Endothelial cell (in vitro differentiated cells): ENCODE data around the gene NDUFB5. TPM values are rescaled to one million over a fixed set of nuclear protein-coding genes. Genes with fewer than 3 reads are reported as not detected.

ENCODE experiments used
- DNase-seq: peaks from one replicate; pipeline ENCODE4 v3.0.0; 2021; ENCODE audit warnings: low spot score
- H3K27ac Mint-ChIP-seq: one replicate; pipeline ENCODE4 v1.8.0; 2021; ENCODE audit warnings: mixed read lengths, inconsistent platforms; ENCODE audit not compliant: unreplicated experiment
- H3K27me3 Mint-ChIP-seq: one replicate; pipeline ENCODE4 v1.8.0; 2021; ENCODE audit warnings: mild to moderate bottlenecking, moderate library complexity, mixed read lengths, inconsistent platforms; ENCODE audit not compliant: unreplicated experiment
- H3K36me3 Mint-ChIP-seq: one replicate; pipeline ENCODE4 v1.8.0; 2021; ENCODE audit warnings: mild to moderate bottlenecking, low read depth, mixed read lengths, inconsistent platforms; ENCODE audit not compliant: unreplicated experiment
- H3K4me1 Mint-ChIP-seq: one replicate; pipeline ENCODE4 v1.8.0; 2021; ENCODE audit warnings: mild to moderate bottlenecking, mixed read lengths, inconsistent platforms; ENCODE audit not compliant: unreplicated experiment
- H3K4me3 Mint-ChIP-seq: one replicate; pipeline ENCODE4 v1.8.0; 2021; ENCODE audit warnings: mild to moderate bottlenecking, mixed read lengths, inconsistent platforms; ENCODE audit not compliant: unreplicated experiment
- H3K9me3 Mint-ChIP-seq: one replicate; pipeline ENCODE4 v1.8.0; 2021; ENCODE audit warnings: mixed read lengths, inconsistent platforms; ENCODE audit not compliant: unreplicated experiment
- CTCF ChIP-seq: fragments of 200-600 bp; sonication (generic); IDR thresholded peaks from one replicate; pipeline ENCODE4 v1.5.0; 2021; ENCODE audit warnings: antibody characterized with exemption; ENCODE audit not compliant: unreplicated experiment
- total RNA-seq: library from RNA; stranded (reverse); fragmentation: NEBNext Ultra II Directional; extraction: Animal tissue kit (Norgen Biotek cat#: 25700); gene quantifications from one replicate; pipeline ENCODE4 v1.2.1, GENCODE V29; 2021; ENCODE audit not compliant: unreplicated experiment

The NDUFB5 gene
- total RNA-seq, 1 donor from 2014 or later = 83.9 TPM

- H3K4me1 Mint-ChIP-seq = no peaks in the 10 kb centered on the region
- TF ChIP-seq CTCF = no peak
- no peak for DNase-seq
- H3K4me3 Mint-ChIP-seq = no peak overlapping the region
- no peaks in the 10 kb centered on the region for H3K27me3 Mint-ChIP-seq
- no peaks in the 10 kb centered on the region for H3K9me3 Mint-ChIP-seq
- peaks cover 21% of the 10 kb centered on the region for H3K36me3 Mint-ChIP-seq
- H3K27ac Mint-ChIP-seq = no peak overlapping the region
Observed at GRCh38 chr3:179590669-179591068, 13.9 kb upstream of the NDUFB5 start.

DNA sequence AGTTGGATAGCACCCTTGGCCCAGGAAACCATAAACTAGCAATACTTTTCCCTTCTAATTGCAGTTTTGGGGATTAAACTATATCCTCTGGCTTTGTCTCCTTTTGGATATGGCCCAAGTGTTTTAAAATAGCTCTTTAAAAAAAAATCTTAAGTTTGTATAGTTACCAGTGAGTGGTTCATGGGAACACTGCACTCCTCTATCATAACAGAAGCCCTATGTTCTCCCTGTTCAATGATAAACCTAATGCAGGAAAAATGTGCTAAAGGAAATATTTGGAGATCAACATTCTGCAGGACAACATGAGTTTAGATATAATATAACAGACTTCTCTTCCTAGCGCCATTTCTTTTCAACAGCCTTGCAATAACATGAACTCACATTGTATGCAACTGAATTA, 13.3 kb upstream of the NDUFB5 start:
- TF ChIP-seq CTCF = no peak
- H3K9me3 Mint-ChIP-seq = no peaks in the 10 kb centered on the region
- no peaks in the 10 kb centered on the region for H3K4me1 Mint-ChIP-seq
- no peak overlapping the region for H3K27ac Mint-ChIP-seq
- DNase-seq = no peak
- H3K27me3 Mint-ChIP-seq = no peaks in the 10 kb centered on the region
- no peak overlapping the region for H3K4me3 Mint-ChIP-seq
- peaks cover 15% of the 10 kb centered on the region for H3K36me3 Mint-ChIP-seq

- Mint-ChIP-seq H3K4me1 (peaks cover 5% of the 10 kb centered on the region), H3K27me3 (peaks cover 4% of the 10 kb centered on the region), H3K36me3 (peaks cover 12% of the 10 kb centered on the region), H3K27ac (no peak overlapping the region), H3K4me3 (no peak overlapping the region), H3K9me3 (no peaks in the 10 kb centered on the region)
- no peak for DNase-seq
- TF ChIP-seq CTCF = no peak
Observed at GRCh38 chr3:179599531-179599930, 5.1 kb upstream of the NDUFB5 start.

GRCh38 chr3:179603321-179603720, 1.3 kb upstream of the NDUFB5 start:
- Mint-ChIP-seq H3K36me3 (peaks cover 11% of the 10 kb centered on the region), H3K9me3 (no peaks in the 10 kb centered on the region), H3K4me1 (peaks cover 11% of the 10 kb centered on the region), H3K27ac (peak overlapping the region; percentile 100), H3K4me3 (peak overlapping the region; percentile 100), H3K27me3 (peaks cover 11% of the 10 kb centered on the region)
- TF ChIP-seq CTCF = no peak
- no peak for DNase-seq

GRCh38 chr3:179603831-179604230, 763 bp upstream of the NDUFB5 start:
- H3K27ac Mint-ChIP-seq = peak overlapping the region; percentile 100
- H3K27me3 Mint-ChIP-seq = peaks cover 11% of the 10 kb centered on the region
- H3K9me3 Mint-ChIP-seq = no peaks in the 10 kb centered on the region
- peaks cover 11% of the 10 kb centered on the region for H3K4me1 Mint-ChIP-seq
- no peak for DNase-seq
- H3K4me3 Mint-ChIP-seq = peak overlapping the region; percentile 100
- peaks cover 11% of the 10 kb centered on the region for H3K36me3 Mint-ChIP-seq
- no peak for TF ChIP-seq CTCF
